SH-SY5Y (cell line): Measurements from ENCODE around the gene NBEAL2.

Experiments used
- GATA2 ChIP-seq: IDR thresholded peaks from 2 replicates; pipeline ENCODE4 v1.6.1; 2011; ENCODE audit warnings: mild to moderate bottlenecking, low read depth, low read length
- GATA3 ChIP-seq: IDR thresholded peaks from 2 replicates; pipeline ENCODE4 v1.6.1; 2011; ENCODE audit warnings: low read depth, mild to moderate bottlenecking, low read length, moderate library complexity

- TF ChIP-seq GATA2 (no peak), GATA3 (no peak)
These were observed 36.8 kb upstream of the NBEAL2 start for GRCh38 chr3:46942481-46943236.
